LNCAP (cell line): ENCODE measurements around the gene COL21A1.

ENCODE experiments used
- TF ChIP-seq, protein P1 (sequence below): fragments of 450-650 bp; IDR thresholded peaks from 2 replicates; pipeline ENCODE4 v1.5.1; 2017; ENCODE audit warnings: mild to moderate bottlenecking

COL21A1 gene

DNA sequence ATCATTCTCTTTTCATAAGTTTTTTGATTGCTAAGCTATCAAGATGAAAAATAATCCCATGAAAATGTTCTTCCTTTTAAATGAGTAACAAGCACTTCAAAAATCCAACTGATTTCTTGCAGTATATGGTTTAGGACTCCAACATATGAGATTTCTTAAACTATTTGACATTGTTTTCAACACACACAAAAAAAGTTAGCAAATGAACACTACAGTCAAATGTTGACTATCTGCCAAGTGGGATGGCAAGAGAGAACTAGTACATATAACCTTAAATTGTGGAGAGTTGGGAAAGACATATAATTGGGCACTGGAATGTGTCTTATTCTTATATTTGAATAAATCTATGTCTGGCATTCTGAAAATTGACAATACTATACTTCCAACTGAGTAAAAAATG is 15.6 kb downstream of the COL21A1 start:
- TF ChIP-seq, protein P1, sequence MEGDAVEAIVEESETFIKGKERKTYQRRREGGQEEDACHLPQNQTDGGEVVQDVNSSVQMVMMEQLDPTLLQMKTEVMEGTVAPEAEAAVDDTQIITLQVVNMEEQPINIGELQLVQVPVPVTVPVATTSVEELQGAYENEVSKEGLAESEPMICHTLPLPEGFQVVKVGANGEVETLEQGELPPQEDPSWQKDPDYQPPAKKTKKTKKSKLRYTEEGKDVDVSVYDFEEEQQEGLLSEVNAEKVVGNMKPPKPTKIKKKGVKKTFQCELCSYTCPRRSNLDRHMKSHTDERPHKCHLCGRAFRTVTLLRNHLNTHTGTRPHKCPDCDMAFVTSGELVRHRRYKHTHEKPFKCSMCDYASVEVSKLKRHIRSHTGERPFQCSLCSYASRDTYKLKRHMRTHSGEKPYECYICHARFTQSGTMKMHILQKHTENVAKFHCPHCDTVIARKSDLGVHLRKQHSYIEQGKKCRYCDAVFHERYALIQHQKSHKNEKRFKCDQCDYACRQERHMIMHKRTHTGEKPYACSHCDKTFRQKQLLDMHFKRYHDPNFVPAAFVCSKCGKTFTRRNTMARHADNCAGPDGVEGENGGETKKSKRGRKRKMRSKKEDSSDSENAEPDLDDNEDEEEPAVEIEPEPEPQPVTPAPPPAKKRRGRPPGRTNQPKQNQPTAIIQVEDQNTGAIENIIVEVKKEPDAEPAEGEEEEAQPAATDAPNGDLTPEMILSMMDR, result no peak

DNA sequence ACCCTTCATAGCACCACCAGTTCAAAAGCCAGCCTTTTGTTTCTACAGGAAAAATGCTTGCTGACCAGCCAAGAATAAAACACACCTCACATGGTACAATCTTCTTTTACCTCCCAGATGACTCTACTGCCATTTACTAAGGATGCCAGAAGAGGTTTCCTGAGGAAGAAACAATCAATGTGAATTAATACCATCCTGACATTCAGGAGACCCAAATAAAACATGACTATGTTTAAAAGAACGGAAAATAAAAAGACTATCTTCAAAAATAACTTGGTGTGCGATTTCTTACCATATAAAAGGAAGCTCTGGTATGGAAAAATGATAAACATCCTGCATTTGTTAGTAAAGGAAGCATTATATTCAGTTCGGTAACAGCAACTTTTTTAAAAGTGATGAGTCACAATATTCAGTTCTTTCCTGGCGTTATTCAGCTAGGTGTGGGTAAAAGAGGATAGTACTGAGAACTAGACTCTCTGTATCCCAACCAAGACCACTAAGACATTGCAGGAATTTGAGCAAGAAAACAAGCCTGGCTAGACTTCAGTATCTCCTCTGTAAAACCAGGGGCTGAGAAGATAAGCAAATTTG is 16.3 kb downstream of the COL21A1 start:
- TF ChIP-seq, protein P1, result no peak

DNA sequence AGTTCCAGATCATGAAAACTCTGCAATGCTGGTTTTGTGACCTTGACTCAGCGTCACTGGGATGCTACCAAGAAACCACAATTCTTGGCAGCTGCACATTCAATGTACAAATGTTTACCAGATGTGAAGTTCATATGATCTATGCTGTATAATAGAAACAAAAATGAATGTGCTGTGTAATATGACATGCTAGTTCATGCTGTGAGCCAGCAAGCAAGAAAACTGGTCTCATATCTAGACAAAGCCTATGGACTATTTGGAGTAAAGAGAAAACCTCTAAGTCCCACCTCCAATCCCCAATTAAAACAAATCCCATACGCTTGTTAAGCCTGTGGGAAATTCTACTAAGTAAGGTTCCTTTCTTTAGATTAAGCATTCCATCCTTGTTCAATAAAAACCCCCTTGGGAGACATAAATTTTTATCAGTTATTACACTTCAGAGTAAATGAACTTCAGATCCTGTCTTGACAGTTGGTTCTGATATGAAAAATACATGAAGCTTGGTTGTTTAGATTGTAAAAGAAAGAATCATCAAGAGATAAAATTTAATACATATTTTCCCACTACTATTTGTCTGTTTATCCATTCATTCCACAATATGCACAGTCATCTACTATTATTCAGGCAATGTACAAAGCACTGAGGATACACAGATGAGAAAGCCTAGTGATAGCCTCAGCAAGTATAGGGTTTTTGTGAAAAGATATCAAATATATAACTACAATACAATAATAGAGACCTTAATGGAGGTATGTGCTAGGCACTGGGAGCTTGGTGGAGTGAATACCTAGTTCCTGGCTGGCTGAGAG is 20.1 kb downstream of the COL21A1 start:
- TF ChIP-seq, protein P1, result no peak

DNA sequence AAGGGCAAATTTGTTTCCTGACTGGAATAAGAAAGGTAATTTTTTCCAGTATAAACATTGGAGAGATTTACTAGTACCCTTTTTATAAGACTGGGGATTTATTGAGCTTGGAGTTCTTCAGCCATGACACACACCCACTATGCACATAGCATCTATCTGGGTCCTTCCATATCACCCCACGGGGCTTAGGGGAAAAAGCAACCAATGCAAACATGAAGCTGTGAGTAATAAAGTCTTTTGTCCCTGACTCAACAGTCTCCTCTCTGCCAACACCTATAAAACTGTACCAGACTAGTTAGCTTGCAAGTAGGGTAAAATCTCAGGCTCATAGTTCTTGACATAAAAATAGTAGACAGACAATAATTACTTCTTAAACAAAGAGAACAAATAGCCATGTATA is 23.4 kb downstream of the COL21A1 start:
- TF ChIP-seq, protein P1, result no peak

DNA sequence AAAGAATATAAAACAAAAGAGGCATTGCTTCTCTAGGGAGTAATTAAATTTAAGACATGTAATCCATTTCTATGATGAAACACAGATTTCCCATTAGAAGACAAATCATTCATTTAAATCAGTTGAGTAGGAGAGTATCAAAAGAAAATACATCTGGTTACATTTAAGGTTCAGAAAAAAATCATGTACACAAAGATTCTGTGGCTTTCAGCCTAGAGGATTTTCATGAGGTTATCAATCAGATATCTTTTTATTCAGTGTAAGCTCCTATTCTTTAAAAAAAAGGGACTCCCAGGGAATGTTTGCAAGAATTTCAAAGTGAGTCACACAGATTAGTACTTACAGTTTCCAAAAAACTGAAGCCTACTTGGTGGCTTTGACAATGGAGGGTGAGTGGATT is 24.9 kb downstream of the COL21A1 start:
- TF ChIP-seq, protein P1, result no peak

DNA sequence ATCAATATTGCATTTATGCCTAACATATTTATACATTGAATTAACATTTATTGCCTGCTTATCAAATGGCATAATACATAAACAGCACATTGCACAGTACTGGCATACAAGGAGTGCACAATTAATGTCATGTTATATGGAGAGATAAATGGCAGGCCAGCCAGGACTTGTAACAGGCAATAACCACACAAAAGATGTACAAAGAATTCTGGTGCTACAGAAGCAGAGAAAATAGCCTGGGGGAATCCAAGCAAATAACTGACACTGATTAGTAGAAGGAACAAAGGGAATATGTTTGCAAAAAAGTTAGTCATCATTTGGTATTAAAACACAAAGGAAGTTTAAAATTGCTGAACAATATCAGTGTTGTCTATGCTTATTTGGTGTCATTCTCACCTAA is 27.3 kb downstream of the COL21A1 start:
- TF ChIP-seq, protein P1, result no peak

DNA sequence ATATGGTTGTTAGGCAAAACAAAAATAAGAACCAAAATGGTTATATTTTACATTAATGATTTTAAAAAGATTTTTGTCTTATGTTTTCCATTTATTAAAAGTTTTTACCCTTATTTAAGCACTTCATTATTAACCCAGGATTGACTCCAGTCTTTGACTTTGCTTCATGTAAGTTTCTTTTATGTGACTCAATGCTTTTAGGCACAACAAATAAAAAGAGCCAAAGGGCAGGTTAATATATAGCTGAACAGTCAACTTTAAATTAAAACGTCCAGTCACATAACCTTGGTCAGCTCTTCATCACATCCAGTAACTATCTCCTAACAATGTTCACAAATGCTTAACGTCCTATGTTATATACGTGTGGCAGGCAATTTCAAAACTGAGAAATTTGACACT is 32.7 kb downstream of the COL21A1 start:
- TF ChIP-seq, protein P1, result no peak
